Fibroblast of villous mesenchyme (primary cell): ENCODE data around the gene TOX2. TPM values are rescaled to one million over a fixed set of nuclear protein-coding genes. Genes with fewer than 3 reads are reported as not detected.

Experiments
- DNase-seq: peaks from one replicate; pipeline ENCODE4 v3.0.0-alpha.2; 2010; ENCODE audit warnings: low read depth
- H3K4me3 ChIP-seq: 2 replicates; pipeline ENCODE4 v1.5.1; 2011; ENCODE audit warnings: low read depth, mild to moderate bottlenecking, low read length
- CTCF ChIP-seq: IDR thresholded peaks from 2 replicates; pipeline ENCODE4 v1.5.1; 2012; ENCODE audit warnings: low read depth, mild to moderate bottlenecking, low read length; ENCODE audit not compliant: insufficient read depth
- total RNA-seq: library from RNA; depleted of rRNA; stranded (reverse); fragments of >200 nt; gene quantifications from 2 replicates; pipeline ENCODE4 v1.2.3, GENCODE V29; 2012

The TOX2 gene
- total RNA-seq, 1 donor, result 0.43 TPM

- TF ChIP-seq CTCF, result no peak
Observed at GRCh38 chr20:44057698-44058675, 143.3 kb downstream of the TOX2 start.

GRCh38 chr20:44064501-44065400 lies 150.1 kb downstream of the TOX2 start:
- TF ChIP-seq CTCF, result no peak
- no peak overlapping the region for H3K4me3 ChIP-seq
- DNase-seq, result no peak

More at GRCh38 chr20:44057698-44058675, 143.3 kb downstream of the TOX2 start:
- DNase-seq, result peak; percentile 75
- no peak overlapping the region for H3K4me3 ChIP-seq

- DNase-seq, result no peak
- no peak overlapping the region for H3K4me3 ChIP-seq
- no peak for TF ChIP-seq CTCF
Observed at GRCh38 chr20:44065401-44066340, 151.0 kb downstream of the TOX2 start.

- H3K4me3 ChIP-seq, result no peak overlapping the region
- DNase-seq, result no peak
- no peak for TF ChIP-seq CTCF
Observed at GRCh38 chr20:44066645-44067606, 152.3 kb downstream of the TOX2 start.

- DNase-seq, result no peak
- no peak for TF ChIP-seq CTCF
- H3K4me3 ChIP-seq, result no peak overlapping the region
Observed at GRCh38 chr20:44067650-44068081, 153.0 kb downstream of the TOX2 start.
